GM13976 (cell line): ENCODE data around the gene RNASE12.
"Not testable (repeated sequence)": the region's sequence is repeated elsewhere in the genome, so short reads cannot be mapped to it uniquely, and the experiment has no call there.

Source experiments
- DNase-seq: peaks from one replicate; pipeline ENCODE4 v3.0.0; 2012; ENCODE audit warnings: low spot score
- CTCF ChIP-seq: IDR thresholded peaks from 2 replicates; pipeline ENCODE4 v1.5.1; 2012; ENCODE audit warnings: borderline replicate concordance, mild to moderate bottlenecking; ENCODE audit not compliant: insufficient read depth; ENCODE audit errors: extremely low read depth, missing control alignments, control extremely low read depth
- in situ Hi-C: fragments of 300-500 bp; cut with MboI; formaldehyde crosslinking; loops from one replicate; pipeline ENCODE4 v1.12.0; 2022; ENCODE audit warnings: low sequenced_read_pairs, mixed read lengths, inconsistent platforms; ENCODE audit not compliant: unreplicated experiment

Gene RNASE12

GRCh38 chr14:20622816-20623291, 31.7 kb upstream of the RNASE12 start:
- no peak for TF ChIP-seq CTCF
- DNase-seq = no peak
- in situ Hi-C loops = no loop called here

- in situ Hi-C loops = no loop called here
- no peak for TF ChIP-seq CTCF
- DNase-seq = no peak
These were observed 29.8 kb upstream of the RNASE12 start for GRCh38 chr14:20620798-20621478.

GRCh38 chr14:20619688-20620087, 28.5 kb upstream of the RNASE12 start:
- in situ Hi-C loops, DNase-seq: not testable (repeated sequence)

- no peak for TF ChIP-seq CTCF
- in situ Hi-C loops = no loop called here
- DNase-seq = no peak
These were observed 27.1 kb upstream of the RNASE12 start for GRCh38 chr14:20618271-20618749.

- no peak for TF ChIP-seq CTCF
- in situ Hi-C loops = no loop called here
- DNase-seq = no peak
These were observed 26.2 kb upstream of the RNASE12 start for GRCh38 chr14:20617138-20618003.

- in situ Hi-C loops = no loop called here
- DNase-seq = no peak
- no peak for TF ChIP-seq CTCF
These were observed 24.8 kb upstream of the RNASE12 start for GRCh38 chr14:20615996-20616395.

- no peak for DNase-seq
- TF ChIP-seq CTCF = no peak
- in situ Hi-C loops = no loop called here
These were observed 23.1 kb upstream of the RNASE12 start for GRCh38 chr14:20614038-20614840.
